Breast epithelium (tissue), 3 donors: ENCODE data around the gene PUM2.

Source experiments
- CTCF ChIP-seq, 3 donors: fragments of 450-650 bp; IDR thresholded peaks; one replicate each; pipeline ENCODE4 v1.5.1; 2016 to 2017; ENCODE audit warnings: antibody characterized with exemption in 3 of 3, mild to moderate bottlenecking in 3 of 3, moderate library complexity in 3 of 3
- POLR2A ChIP-seq: fragments of 450-650 bp; IDR thresholded peaks from one replicate; pipeline ENCODE4 v1.6.1; 2016; ENCODE audit warnings: antibody characterized with exemption, mild to moderate bottlenecking, moderate library complexity
- POLR2AphosphoS5 ChIP-seq, 3 donors: sonication (generic); formaldehyde crosslinking; IDR thresholded peaks; one replicate each; pipeline ENCODE4 v1.6.1; 2017; ENCODE audit warnings: antibody characterized with exemption in 3 of 3

- no peak for TF ChIP-seq POLR2AphosphoS5 (IDR thresholded peaks at IDR 0.05)
- no peak for TF ChIP-seq POLR2A
- no peak for TF ChIP-seq CTCF (IDR thresholded peaks at IDR 0.05)
Observed at GRCh38 chr2:20368706-20369105, 18.1 kb upstream of the PUM2 start.
